Muscle of leg (tissue), 11 donors: ENCODE results near the gene XRN2. TPM values are rescaled to one million over a fixed set of nuclear protein-coding genes. Genes with fewer than 3 reads are reported as not detected.

Experiments used
- DNase-seq: peaks from one replicate; pipeline ENCODE4 v3.0.0; 2013
- H3K27ac ChIP-seq: one replicate; pipeline ENCODE4 v1.5.1; 2013; ENCODE audit warnings: mild to moderate bottlenecking, low read length, control low read depth
- H3K27me3 ChIP-seq: one replicate; pipeline ENCODE4 v1.6.1; 2013; ENCODE audit warnings: low read length; ENCODE audit not compliant: control insufficient read depth, insufficient read depth
- H3K36me3 ChIP-seq: one replicate; pipeline ENCODE4 v1.6.1; 2013; ENCODE audit warnings: low read length; ENCODE audit not compliant: control insufficient read depth, insufficient read depth
- H3K4me1 ChIP-seq: one replicate; pipeline ENCODE4 v1.6.1; 2013; ENCODE audit warnings: low read length; ENCODE audit not compliant: control insufficient read depth, insufficient read depth
- H3K4me3 ChIP-seq: one replicate; pipeline ENCODE4 v1.5.1; 2013; ENCODE audit warnings: low read length, control low read depth
- H3K9me3 ChIP-seq: replicated peaks from 2 replicates; pipeline ENCODE4 v1.6.1; 2013; ENCODE audit warnings: low read depth, low read length; ENCODE audit not compliant: control insufficient read depth
- WGBS: methylation state at CpG from one replicate; pipeline ENCODE4 v1.1.5; 2013; ENCODE audit warnings: missing lambda C conversion rate; ENCODE audit not compliant: insufficient coverage; 5-methylcytosine and 5-hydroxymethylcytosine counted together
- polyA plus RNA-seq, 8 donors: library from polyadenylated mRNA; unstranded; fragments of 120-200 nt; gene quantifications; one replicate each; pipeline versions ENCODE4 v1.2.1 to v1.2.3, GENCODE V29; 2013; ENCODE audit warnings: inconsistent platforms in 1 of 8, low replicate concordance in 1 of 8; ENCODE audit not compliant: insufficient read length in 8 of 8, insufficient read depth in 1 of 8
- total RNA-seq: library from RNA; stranded (reverse); fragments of 120-200 nt; gene quantifications from one replicate; pipeline ENCODE4 v1.2.4, GENCODE V29; 2013

Gene XRN2
- total and polyA plus RNA-seq, 9 donors = 39.4 to 51.6 (median 46.7) TPM

GRCh38 chr20:21294755-21295154 is 8.4 kb upstream of the XRN2 start:
- Histone ChIP-seq H3K27ac (no peak overlapping the region), H3K9me3 (no peaks in the 10 kb centered on the region), H3K4me3 (no peak overlapping the region), H3K36me3 (no peaks in the 10 kb centered on the region), H3K27me3 (peaks cover 6% of the 10 kb centered on the region), H3K4me1 (no peaks in the 10 kb centered on the region)
- 77% methylated on average over 5 of the region's 5 CpGs for WGBS
- DNase-seq = no peak

GRCh38 chr20:21301940-21302663 is 1.0 kb upstream of the XRN2 start:
- Histone ChIP-seq H3K36me3 (no peaks in the 10 kb centered on the region), H3K4me3 (peak overlapping the region; percentile 84), H3K9me3 (no peaks in the 10 kb centered on the region), H3K4me1 (peaks cover 2% of the 10 kb centered on the region), H3K27me3 (peaks cover 3% of the 10 kb centered on the region), H3K27ac (peak overlapping the region; percentile 95)
- no peak for DNase-seq
- WGBS = 100% methylated on average over 1 of the region's 9 CpGs

GRCh38 chr20:21302664-21303060 is 469 bp upstream of the XRN2 start:
- no peak for DNase-seq
- Histone ChIP-seq H3K9me3 (no peaks in the 10 kb centered on the region), H3K36me3 (no peaks in the 10 kb centered on the region), H3K27me3 (no peaks in the 10 kb centered on the region), H3K4me3 (peak overlapping the region; percentile 84), H3K4me1 (peaks cover 2% of the 10 kb centered on the region), H3K27ac (peak overlapping the region; percentile 95)
- WGBS = under 1% methylated on average over 9 of the region's 12 CpGs

- Histone ChIP-seq H3K4me1 (peaks cover 2% of the 10 kb centered on the region), H3K4me3 (peak overlapping the region; percentile 84), H3K27me3 (no peaks in the 10 kb centered on the region), H3K36me3 (no peaks in the 10 kb centered on the region), H3K9me3 (peaks cover 3% of the 10 kb centered on the region), H3K27ac (peak overlapping the region; percentile 95)
- peak; percentile 63 for DNase-seq
- WGBS = 2% methylated on average over 11 of the region's 18 CpGs
Observed at GRCh38 chr20:21303872-21304586, 898 bp downstream of the XRN2 start.

- no peak overlapping the region for H3K27ac ChIP-seq
- no peaks in the 10 kb centered on the region for H3K27me3 ChIP-seq
- H3K36me3 ChIP-seq = no peaks in the 10 kb centered on the region
- H3K9me3 ChIP-seq = peaks cover 3% of the 10 kb centered on the region
- no CpG with 5 or more reads among the region's 2 CpGs for WGBS
- no peaks in the 10 kb centered on the region for H3K4me1 ChIP-seq
- H3K4me3 ChIP-seq = no peak overlapping the region
- DNase-seq = no peak
Observed at GRCh38 chr20:21308340-21308739, 5.2 kb downstream of the XRN2 start.

- Histone ChIP-seq H3K4me1 (no peaks in the 10 kb centered on the region), H3K27ac (no peak overlapping the region), H3K27me3 (no peaks in the 10 kb centered on the region), H3K36me3 (no peaks in the 10 kb centered on the region), H3K9me3 (peaks cover 3% of the 10 kb centered on the region), H3K4me3 (no peak overlapping the region)
- no peak for DNase-seq
- no CpG with 5 or more reads among the region's 2 CpGs for WGBS
Observed at GRCh38 chr20:21309678-21310467, 6.7 kb downstream of the XRN2 start.

- 93% methylated on average over 6 of the region's 10 CpGs for WGBS
- DNase-seq = no peak
- Histone ChIP-seq H3K9me3 (peaks cover 3% of the 10 kb centered on the region), H3K36me3 (no peaks in the 10 kb centered on the region), H3K4me1 (no peaks in the 10 kb centered on the region), H3K4me3 (no peak overlapping the region), H3K27me3 (no peaks in the 10 kb centered on the region), H3K27ac (no peak overlapping the region)
Observed at GRCh38 chr20:21312813-21313474, 9.8 kb downstream of the XRN2 start.

GRCh38 chr20:21315138-21315537 is 12.0 kb downstream of the XRN2 start:
- Histone ChIP-seq H3K9me3 (peaks cover 2% of the 10 kb centered on the region), H3K4me1 (no peaks in the 10 kb centered on the region), H3K36me3 (no peaks in the 10 kb centered on the region), H3K27me3 (no peaks in the 10 kb centered on the region), H3K27ac (no peak overlapping the region), H3K4me3 (no peak overlapping the region)
- WGBS = 100% methylated on average over 2 of the region's 4 CpGs
- DNase-seq = no peak

GRCh38 chr20:21322083-21322710 is 19.1 kb downstream of the XRN2 start:
- H3K27me3 ChIP-seq = no peaks in the 10 kb centered on the region
- DNase-seq = no peak
- WGBS = no CpG with 5 or more reads among the region's 5 CpGs
- peaks cover 2% of the 10 kb centered on the region for H3K36me3 ChIP-seq
- H3K9me3 ChIP-seq = peaks cover 17% of the 10 kb centered on the region
- no peaks in the 10 kb centered on the region for H3K4me1 ChIP-seq
- H3K27ac ChIP-seq = no peak overlapping the region
- H3K4me3 ChIP-seq = no peak overlapping the region
